HepG2 (cell line): Measurements from ENCODE around the gene NEAT1. TPM values are rescaled to one million over a fixed set of nuclear protein-coding genes. Genes with fewer than 3 reads are reported as not detected.

Experiments
- ARID3A ChIP-seq: IDR thresholded peaks from 2 replicates; pipeline ENCODE4 v1.6.1; 2012; ENCODE audit warnings: low read depth, low read length, improper control_type of control experiment
- CCAR2 ChIP-seq: fragments of 200-400 bp; formaldehyde crosslinking; optimal IDR thresholded peaks from 2 replicates; pipeline ENCODE3; 2018; ENCODE audit warnings: low read depth, mild to moderate bottlenecking, low read length, moderate library complexity
- GFI1 ChIP-seq: sonication (generic); formaldehyde crosslinking; IDR thresholded peaks from 2 replicates; pipeline ENCODE4 v1.5.0; 2020; ENCODE audit warnings: missing genetic modification reagents, mild to moderate bottlenecking, borderline replicate concordance
- LRRFIP1 ChIP-seq: sonication (generic); formaldehyde crosslinking; conservative IDR thresholded peaks from 2 replicates; pipeline ENCODE4 v1.4.0; 2020; ENCODE audit warnings: missing genetic modification reagents
- STAG1 ChIP-seq: sonication (generic); formaldehyde crosslinking; IDR thresholded peaks from 2 replicates; pipeline ENCODE4 v1.4.0; 2020; ENCODE audit warnings: missing genetic modification reagents
- ZBTB14 ChIP-seq: sonication (generic); formaldehyde crosslinking; IDR thresholded peaks from 2 replicates; pipeline ENCODE4 v1.4.0; 2020; ENCODE audit warnings: missing genetic modification reagents
- ZBTB46 ChIP-seq: sonication (generic); formaldehyde crosslinking; IDR thresholded peaks from 2 replicates; pipeline ENCODE4 v1.4.0; 2020; ENCODE audit warnings: mild to moderate bottlenecking, missing genetic modification reagents, borderline replicate concordance
- ZNF225 ChIP-seq: sonication (generic); formaldehyde crosslinking; IDR thresholded peaks from 2 replicates; pipeline ENCODE4 v1.4.0; 2020; ENCODE audit warnings: mild to moderate bottlenecking, missing genetic modification reagents
- ZNF543 ChIP-seq: sonication (generic); formaldehyde crosslinking; IDR thresholded peaks from 2 replicates; pipeline ENCODE4 v1.4.0; 2020; ENCODE audit warnings: mild to moderate bottlenecking, missing genetic modification reagents
- ZNF574 ChIP-seq: sonication (generic); formaldehyde crosslinking; IDR thresholded peaks from 2 replicates; pipeline ENCODE4 v1.4.0; 2020; ENCODE audit warnings: missing genetic modification reagents
- ZNF619 ChIP-seq: sonication (generic); formaldehyde crosslinking; IDR thresholded peaks from 2 replicates; pipeline ENCODE4 v1.4.0; 2020; ENCODE audit warnings: mild to moderate bottlenecking, missing genetic modification reagents
- ZNF773 ChIP-seq: sonication (generic); formaldehyde crosslinking; IDR thresholded peaks from 2 replicates; pipeline ENCODE4 v1.4.0; 2020; ENCODE audit warnings: missing genetic modification reagents, borderline replicate concordance
- ZNF891 ChIP-seq: sonication (generic); formaldehyde crosslinking; IDR thresholded peaks from 2 replicates; pipeline ENCODE4 v1.5.0; 2020; ENCODE audit warnings: mild to moderate bottlenecking, missing genetic modification reagents
- polyA plus RNA-seq, 8 experiments: library from polyadenylated mRNA; depleted of rRNA in 3 of 8; stranded (reverse) in 7 of 8; unstranded in 1 of 8; fragments of >200 nt; fragmentation: Illumina TruSeq in 4 of 8; extraction: Trizol in 4 of 8; gene quantifications; 2 replicates each; pipeline versions ENCODE4 v1.2.1 to v1.2.3, GENCODE V29; 2011 to 2016; ENCODE audit warnings: low read depth in 4 of 8, missing spikeins in 1 of 8, mixed read lengths in 1 of 8; ENCODE audit not compliant: insufficient read depth in 1 of 8
- total RNA-seq, 5 experiments: library from RNA; depleted of rRNA; stranded (reverse); fragments of >200 nt; fragmentation: Illumina TruSeq; extraction: Trizol; gene quantifications; 2 replicates each; pipeline ENCODE4 v1.2.3, GENCODE V29; 2016; ENCODE audit warnings: low read depth in 1 of 5
- TF ChIP-seq, protein P1 (sequence below): sonication (generic); formaldehyde crosslinking; IDR thresholded peaks from 2 replicates; pipeline ENCODE4 v1.4.0; 2020; ENCODE audit warnings: mild to moderate bottlenecking, missing genetic modification reagents
- TF ChIP-seq, protein P2 (sequence below): sonication (generic); formaldehyde crosslinking; IDR thresholded peaks from 2 replicates; pipeline ENCODE4 v1.4.0; 2020; ENCODE audit warnings: missing genetic modification reagents

The NEAT1 gene
- total and polyA plus RNA-seq, 2 of the 13 experiments (the other 11 are each of a cell fraction or from before 2014, with no cell fraction given) = 20.5 to 41.2 TPM

- no peak for TF ChIP-seq LRRFIP1 (CRISPR knock-in tag)
- TF ChIP-seq ZBTB14 (CRISPR knock-in tag) = no peak
- no peak for TF ChIP-seq ZNF773 (CRISPR knock-in tag)
- no peak for TF ChIP-seq GFI1 (CRISPR knock-in tag)
- 0 out of 2 replicates have a peak, but pooled peaks have one; percentile 27 for TF ChIP-seq ZNF891 (CRISPR knock-in tag)
- 0 out of 2 replicates have a peak, but pooled peaks have one; percentile 41 for TF ChIP-seq ZNF225
- TF ChIP-seq ZBTB46 (CRISPR knock-in tag) = no peak
- no peak for TF ChIP-seq ZNF619
- no peak for TF ChIP-seq CCAR2
- TF ChIP-seq, protein P1, sequence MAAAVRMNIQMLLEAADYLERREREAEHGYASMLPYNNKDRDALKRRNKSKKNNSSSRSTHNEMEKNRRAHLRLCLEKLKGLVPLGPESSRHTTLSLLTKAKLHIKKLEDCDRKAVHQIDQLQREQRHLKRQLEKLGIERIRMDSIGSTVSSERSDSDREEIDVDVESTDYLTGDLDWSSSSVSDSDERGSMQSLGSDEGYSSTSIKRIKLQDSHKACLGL (CRISPR knock-in tag) = no peak
- TF ChIP-seq ARID3A = no peak
- TF ChIP-seq STAG1 = peak; percentile 5; the same call in 1 of the 2 replicates
- no peak for TF ChIP-seq ZNF543 (CRISPR knock-in tag)
- no peak for TF ChIP-seq ZNF574 (CRISPR knock-in tag)
- TF ChIP-seq, protein P2, sequence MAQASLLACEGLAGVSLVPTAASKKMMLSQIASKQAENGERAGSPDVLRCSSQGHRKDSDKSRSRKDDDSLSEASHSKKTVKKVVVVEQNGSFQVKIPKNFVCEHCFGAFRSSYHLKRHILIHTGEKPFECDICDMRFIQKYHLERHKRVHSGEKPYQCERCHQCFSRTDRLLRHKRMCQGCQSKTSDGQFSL (CRISPR knock-in tag) = no peak
Measured at GRCh38 chr11:65380460-65381119, 42.0 kb upstream of the NEAT1 start (continued).
